ENCODE results near the gene S1PR4. TPM values are rescaled to one million over a fixed set of nuclear protein-coding genes. Genes with fewer than 3 reads are reported as not detected.
"Not testable (repeated sequence)": the region's sequence is repeated elsewhere in the genome, so short reads cannot be mapped to it uniquely, and the experiment has no call there.

The S1PR4 gene
- total RNA-seq, 1 donor from 2014 or later = not detected

DNA sequence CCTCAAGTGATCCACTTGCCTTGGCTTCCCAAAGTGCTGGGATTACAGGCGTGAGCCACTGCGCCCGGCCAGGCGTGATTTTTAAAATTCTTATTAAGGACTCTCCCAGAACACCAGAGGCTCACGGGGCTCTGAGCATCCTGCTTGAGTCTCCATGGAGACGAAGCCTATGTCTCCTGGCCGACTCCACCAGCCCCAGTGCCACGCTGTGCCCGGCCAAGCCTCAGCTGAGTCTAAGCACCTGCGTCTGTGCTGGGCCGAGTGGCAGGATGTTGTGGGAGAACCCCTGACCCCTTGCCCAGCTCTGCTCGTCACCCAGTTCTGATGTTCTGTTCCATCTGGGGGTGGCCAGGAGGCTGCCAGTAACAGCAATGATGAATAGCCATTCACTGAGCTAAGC is 42.0 kb downstream of the S1PR4 start:
- FAIRE-seq = no peak
- TF ChIP-seq EZH2 (IDR thresholded peaks at IDR 0.05; ENCODE audit: insufficient read depth, low read length) (no peak), CTCF (IDR thresholded peaks at IDR 0.05; ENCODE audit: insufficient read depth, low read depth, low read length) (no peak)
- Histone ChIP-seq H3K9me3 (ENCODE audit: insufficient read depth, low read depth, low read length) (no peaks in the 10 kb centered on the region), H3K27me3 (ENCODE audit: insufficient read depth, low read length) (peaks cover 2% of the 10 kb centered on the region), H3K27ac (ENCODE audit: low read depth, low read length) (no peak overlapping the region), H4K20me1 (ENCODE audit: insufficient read depth, low read length) (no peaks in the 10 kb centered on the region), H3K4me2 (ENCODE audit: low read length) (no peak overlapping the region), H3K79me2 (ENCODE audit: insufficient read depth, low read length) (no peaks in the 10 kb centered on the region), H3K4me1 (ENCODE audit: insufficient read depth, low read length) (no peaks in the 10 kb centered on the region), H3K9ac (ENCODE audit: low read length) (no peak overlapping the region), H3K36me3 (ENCODE audit: insufficient read depth, low read length) (no peaks in the 10 kb centered on the region), H2AFZ (ENCODE audit: low read depth, low read length) (no peak overlapping the region), H3K4me3 (ENCODE audit: insufficient read depth, low read depth, low read length) (no peak overlapping the region)
- peaks cover 6% of the 10 kb centered on the region for H3K36me3 Mint-ChIP-seq (ENCODE audit: low read depth, unreplicated experiment)
- no peak overlapping the region for H3K27ac Mint-ChIP-seq (ENCODE audit: unreplicated experiment)
- no peak overlapping the region for H3K4me3 Mint-ChIP-seq (ENCODE audit: unreplicated experiment)
- no peak for DNase-seq (ENCODE audit: low read depth)
- H3K4me1 Mint-ChIP-seq (ENCODE audit: low read depth, unreplicated experiment) = no peaks in the 10 kb centered on the region
- peaks cover 2% of the 10 kb centered on the region for H3K9me3 Mint-ChIP-seq (ENCODE audit: unreplicated experiment)
- H3K27me3 Mint-ChIP-seq (ENCODE audit: low read depth, unreplicated experiment) = peaks cover 10% of the 10 kb centered on the region

DNA sequence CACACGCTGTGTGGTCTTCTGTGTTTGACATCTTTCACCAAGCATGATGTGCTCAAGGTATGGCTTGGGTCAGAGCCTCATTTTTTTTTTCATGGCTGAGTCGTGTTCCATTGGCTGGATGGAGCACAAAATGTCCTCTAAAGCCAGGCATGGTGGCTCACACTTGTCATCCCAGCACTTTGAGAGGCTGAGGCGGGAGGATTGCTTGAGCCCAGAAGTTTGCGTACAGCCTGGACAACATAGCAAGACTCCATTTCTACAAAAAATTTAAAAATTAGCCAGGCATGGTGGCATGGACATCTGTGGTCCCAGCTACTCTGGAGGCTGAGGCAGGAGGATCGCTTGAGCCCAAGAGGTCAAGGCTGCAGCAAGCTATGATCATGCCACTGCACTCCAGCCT is 43.0 kb downstream of the S1PR4 start:
- H3K4me2 ChIP-seq (ENCODE audit: low read length); H3K4me3 ChIP-seq (ENCODE audit: insufficient read depth, low read depth, low read length); H3K4me3 Mint-ChIP-seq (ENCODE audit: unreplicated experiment); H3K27ac Mint-ChIP-seq (ENCODE audit: unreplicated experiment); H4K20me1 ChIP-seq (ENCODE audit: insufficient read depth, low read length); H3K36me3 ChIP-seq (ENCODE audit: insufficient read depth, low read length); H3K9me3 Mint-ChIP-seq (ENCODE audit: unreplicated experiment); DNase-seq (ENCODE audit: low read depth); H3K4me1 ChIP-seq (ENCODE audit: insufficient read depth, low read length); H3K9ac ChIP-seq (ENCODE audit: low read length); H2AFZ ChIP-seq (ENCODE audit: low read depth, low read length); FAIRE-seq; H3K36me3 Mint-ChIP-seq (ENCODE audit: low read depth, unreplicated experiment); H3K27ac ChIP-seq (ENCODE audit: low read depth, low read length); H3K79me2 ChIP-seq (ENCODE audit: insufficient read depth, low read length); H3K9me3 ChIP-seq (ENCODE audit: insufficient read depth, low read depth, low read length); H3K4me1 Mint-ChIP-seq (ENCODE audit: low read depth, unreplicated experiment): not testable (repeated sequence)
- H3K27me3 ChIP-seq (ENCODE audit: insufficient read depth, low read length) = peaks cover 11% of the 10 kb centered on the region
- H3K27me3 Mint-ChIP-seq (ENCODE audit: low read depth, unreplicated experiment) = peaks cover 17% of the 10 kb centered on the region

- DNase-seq (ENCODE audit: low read depth) (no peak), FAIRE-seq (no peak)
- H3K36me3 ChIP-seq (ENCODE audit: insufficient read depth, low read length) = no peaks in the 10 kb centered on the region
- H3K4me1 ChIP-seq (ENCODE audit: insufficient read depth, low read length) = no peaks in the 10 kb centered on the region
- no peak overlapping the region for H3K4me3 ChIP-seq (ENCODE audit: insufficient read depth, low read depth, low read length)
- Mint-ChIP-seq H3K4me1 (ENCODE audit: low read depth, unreplicated experiment) (no peaks in the 10 kb centered on the region), H3K9me3 (ENCODE audit: unreplicated experiment) (peaks cover 2% of the 10 kb centered on the region), H3K4me3 (ENCODE audit: unreplicated experiment) (no peak overlapping the region), H3K27me3 (ENCODE audit: low read depth, unreplicated experiment) (peaks cover 26% of the 10 kb centered on the region), H3K27ac (ENCODE audit: unreplicated experiment) (no peak overlapping the region), H3K36me3 (ENCODE audit: low read depth, unreplicated experiment) (no peaks in the 10 kb centered on the region)
- peaks cover 13% of the 10 kb centered on the region for H3K27me3 ChIP-seq (ENCODE audit: insufficient read depth, low read length)
- no peak overlapping the region for H3K9ac ChIP-seq (ENCODE audit: low read length)
- H3K79me2 ChIP-seq (ENCODE audit: insufficient read depth, low read length) = no peaks in the 10 kb centered on the region
- no peaks in the 10 kb centered on the region for H3K9me3 ChIP-seq (ENCODE audit: insufficient read depth, low read depth, low read length)
- no peaks in the 10 kb centered on the region for H4K20me1 ChIP-seq (ENCODE audit: insufficient read depth, low read length)
- TF ChIP-seq CTCF (IDR thresholded peaks at IDR 0.05; ENCODE audit: insufficient read depth, low read depth, low read length) = no peak
- no peak for TF ChIP-seq EZH2 (IDR thresholded peaks at IDR 0.05; ENCODE audit: insufficient read depth, low read length)
- H2AFZ ChIP-seq (ENCODE audit: low read depth, low read length) = no peak overlapping the region
- no peak overlapping the region for H3K4me2 ChIP-seq (ENCODE audit: low read length)
- no peak overlapping the region for H3K27ac ChIP-seq (ENCODE audit: low read depth, low read length)
Measured at GRCh38 chr19:3222709-3223108, 44.1 kb downstream of the S1PR4 start.

All from astrocyte (in vitro differentiated cells and primary cell).